Stomach (tissue), 4 donors: ENCODE data around the gene DUSP8.

ENCODE experiments used
- POLR2A ChIP-seq, 4 donors: fragments of 450-650 bp; IDR thresholded peaks; one replicate each; pipeline ENCODE4 v1.6.1; 2016; ENCODE audit warnings: antibody characterized with exemption in 4 of 4, control low read depth in 2 of 4, mild to moderate bottlenecking in 1 of 4, moderate library complexity in 1 of 4
- POLR2AphosphoS5 ChIP-seq, 3 donors: sonication (generic); formaldehyde crosslinking; IDR thresholded peaks; one replicate each; pipeline ENCODE4 v1.6.1; 2016; ENCODE audit warnings: antibody characterized with exemption in 3 of 3

GRCh38 chr11:1586699-1587098, 14.6 kb upstream of the DUSP8 start:
- TF ChIP-seq POLR2A (IDR thresholded peaks at IDR 0.05) (no peak), POLR2AphosphoS5 (IDR thresholded peaks at IDR 0.05) (no peak)
